ENCODE measurements around the gene CACNG5.

Gene CACNG5

GRCh38 chr17:66834919-66835454, at the start of gene CACNG5:
TSS of gene CACNG5 (plus strand) at chr17:66835117. CDS start at chr17:66877333, 42,216 bp downstream.
- DNase-seq, result no peak

- DNase-seq, result no peak
Measured at GRCh38 chr17:66786107-66786506, 48.8 kb upstream of the CACNG5 start.

- no peak for DNase-seq
Measured at GRCh38 chr17:66787914-66788313, 47.0 kb upstream of the CACNG5 start.

DNA sequence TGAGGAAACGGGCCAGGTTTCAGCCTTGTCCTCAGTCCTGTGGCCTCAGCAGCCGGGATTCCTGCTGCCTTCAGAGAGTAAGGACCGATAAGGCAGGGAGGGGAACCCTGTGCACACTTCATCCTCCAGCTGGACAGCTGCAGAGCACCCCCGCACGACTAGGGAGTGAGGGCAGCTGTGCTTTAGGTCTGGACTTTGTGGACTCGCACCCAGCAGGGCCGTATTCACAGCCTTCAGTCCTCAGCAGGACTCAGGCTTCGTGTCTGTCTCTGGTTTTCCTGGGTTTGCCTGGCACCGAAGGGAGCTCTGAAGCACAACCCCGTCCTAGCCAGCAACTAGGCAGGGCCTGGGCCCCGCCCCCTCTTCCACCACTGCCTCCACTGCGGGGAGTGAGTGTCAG, 45.8 kb upstream of the CACNG5 start:
- DNase-seq, result no peak

- no peak for DNase-seq
Measured at GRCh38 chr17:66789961-66790437, 44.9 kb upstream of the CACNG5 start.

DNA sequence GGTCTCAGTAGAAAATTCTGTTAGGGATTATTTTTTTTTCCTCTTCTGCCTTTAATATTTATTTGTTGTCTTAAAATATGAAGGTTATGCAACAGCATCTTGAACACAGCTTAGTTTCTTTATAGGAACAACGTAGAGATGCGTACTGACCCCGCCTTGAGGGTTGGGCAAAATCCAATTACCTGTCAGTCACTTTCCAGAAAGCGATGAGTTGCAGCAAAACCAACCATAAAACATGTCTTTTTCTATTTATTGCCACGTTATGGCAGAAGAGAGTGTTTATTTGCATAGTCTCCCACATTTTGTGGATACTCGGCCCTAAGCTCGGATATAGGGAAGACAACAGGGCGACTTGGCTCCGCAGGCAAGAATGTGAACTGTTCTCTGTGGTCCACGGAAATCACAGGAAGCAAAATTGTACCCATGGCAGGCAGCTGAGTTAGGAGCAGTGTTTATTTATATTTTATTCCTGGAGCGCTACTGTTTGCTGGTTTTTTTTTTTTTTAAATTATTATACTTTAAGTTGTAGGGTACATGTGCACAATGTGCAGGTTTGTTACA, 44.3 kb upstream of the CACNG5 start:
- DNase-seq, result no peak

- no peak for DNase-seq
Measured at GRCh38 chr17:66791347-66791746, 43.6 kb upstream of the CACNG5 start.

DNA sequence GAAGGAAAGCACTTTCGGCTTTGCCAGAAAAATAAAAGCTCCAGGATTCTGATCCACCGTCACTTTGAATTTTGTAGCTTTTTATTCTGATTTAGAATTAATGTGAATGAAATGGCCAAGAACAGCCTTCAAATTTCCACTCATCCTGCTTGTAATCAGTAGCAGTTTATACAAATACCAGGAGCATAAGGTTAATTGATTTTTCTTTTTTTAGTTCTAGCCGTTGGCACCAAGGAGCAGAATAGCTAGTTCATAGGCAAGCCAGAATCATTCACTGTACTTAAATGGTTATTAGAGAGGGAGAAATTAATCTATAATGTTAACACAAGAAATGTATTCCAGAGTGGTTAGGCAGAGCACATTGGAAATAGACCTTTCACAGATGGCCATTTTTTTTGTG, 41.1 kb upstream of the CACNG5 start:
- DNase-seq, result no peak

DNA sequence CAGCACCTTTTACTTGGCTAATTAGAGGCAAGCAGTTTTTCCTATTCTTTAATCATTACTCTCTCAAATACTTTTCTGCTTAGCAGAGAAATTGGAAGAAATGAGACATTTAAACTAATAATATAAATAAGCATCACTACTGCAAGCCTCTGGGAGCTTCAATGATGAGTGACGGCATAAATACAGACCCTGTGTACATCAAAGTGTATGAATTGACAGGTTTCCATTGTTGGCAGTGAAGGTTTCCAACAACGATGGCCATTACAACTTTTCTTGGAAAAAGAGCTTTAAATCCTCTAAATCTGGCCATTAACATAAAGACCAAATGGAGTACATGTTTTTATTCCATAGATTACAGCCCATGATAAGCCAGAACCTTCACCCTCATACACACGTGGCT, 39.4 kb upstream of the CACNG5 start:
- no peak for DNase-seq

DNA sequence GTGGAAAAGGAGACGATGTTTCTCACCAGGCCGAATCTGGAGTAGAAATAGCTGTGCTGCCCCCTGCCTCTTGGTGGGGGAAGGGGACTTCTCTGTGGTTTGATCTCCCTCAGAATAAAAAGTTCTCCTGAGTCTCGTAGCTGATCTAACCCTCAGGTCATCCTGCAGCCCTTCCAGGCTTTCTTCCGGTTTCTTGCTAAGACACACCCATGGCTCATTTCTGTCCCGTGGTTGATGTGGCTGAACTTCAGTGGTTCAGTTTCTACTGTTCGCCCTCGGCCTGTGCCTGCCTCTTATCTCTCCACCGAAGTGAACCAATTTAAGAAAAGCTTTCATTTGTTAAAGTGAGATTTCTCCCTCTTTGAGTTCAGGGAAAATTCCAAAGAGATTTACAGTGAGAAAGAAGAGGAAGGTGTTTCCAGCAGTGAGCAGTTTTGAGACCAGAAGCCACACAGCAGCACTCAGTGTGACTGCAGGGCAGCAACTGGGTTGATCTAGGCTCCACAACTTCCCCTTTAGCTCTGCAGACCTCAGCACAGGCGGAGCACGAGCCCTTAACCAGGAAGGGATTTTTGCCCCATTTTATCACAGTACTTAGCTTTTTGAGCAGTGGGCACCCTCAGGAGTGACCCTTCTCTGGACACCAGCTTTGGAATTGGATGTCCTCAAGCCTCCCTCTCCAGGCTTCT, 34.9 kb upstream of the CACNG5 start:
- DNase-seq, result no peak

- no peak for DNase-seq
Measured at GRCh38 chr17:66803474-66803951, 31.4 kb upstream of the CACNG5 start.

DNA sequence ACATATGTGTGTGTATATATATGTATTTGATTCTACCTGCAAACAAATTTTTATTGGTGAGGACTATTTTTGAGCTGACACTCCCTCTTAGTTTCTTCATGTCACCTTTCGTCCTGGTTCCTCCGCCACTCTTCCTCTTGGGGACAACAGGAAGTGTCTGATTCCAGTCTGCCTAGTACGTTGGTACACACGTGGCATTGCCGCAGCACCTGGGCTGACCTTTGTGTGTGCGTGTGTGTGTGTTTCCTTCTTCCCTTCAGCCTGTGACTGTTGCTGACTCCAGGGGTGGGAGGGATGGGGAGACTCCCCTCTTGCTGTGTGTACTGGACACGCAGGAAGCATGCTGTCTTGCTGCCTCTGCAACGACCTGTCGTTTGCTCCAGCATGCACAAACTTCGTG, 29.4 kb upstream of the CACNG5 start:
- no peak for DNase-seq

DNA sequence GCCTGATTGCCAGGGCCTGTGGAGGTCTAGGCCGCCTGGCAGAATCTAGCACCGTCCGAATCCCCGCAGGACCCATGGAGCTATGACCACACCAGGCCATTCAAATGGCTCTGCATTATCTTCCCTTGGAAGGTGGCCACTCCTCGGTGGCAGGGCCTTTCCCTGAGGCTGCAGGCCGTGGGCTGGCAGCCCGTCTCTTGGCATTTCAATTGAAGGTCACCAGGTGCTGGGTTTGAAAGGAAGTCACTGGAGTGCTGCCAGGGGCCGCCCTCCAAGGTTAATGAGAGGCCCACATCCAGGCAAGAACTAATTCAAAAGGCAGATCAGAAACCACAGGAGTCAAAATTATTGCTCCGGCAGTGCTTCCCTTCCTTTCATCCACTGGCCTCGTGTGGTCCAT, 27.7 kb upstream of the CACNG5 start:
- no peak for DNase-seq

DNA sequence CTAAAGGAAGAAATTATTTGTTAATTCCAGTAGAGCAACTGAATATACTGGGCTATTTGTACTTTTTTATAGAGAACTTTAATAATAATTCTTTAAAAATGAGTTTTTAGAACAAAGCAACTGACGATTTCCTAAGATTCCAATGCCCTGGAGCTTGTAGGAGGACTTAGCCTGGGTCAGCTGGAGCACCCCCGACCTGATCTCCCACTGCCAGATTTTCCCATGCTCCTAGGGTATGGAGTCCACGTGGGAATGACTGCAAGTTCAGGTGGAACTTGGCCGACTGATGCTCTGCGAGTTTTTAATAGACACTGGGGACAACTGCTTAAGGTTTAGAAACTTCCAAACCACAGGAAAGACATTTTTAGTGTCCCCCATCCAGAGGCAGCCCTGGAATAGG, 25.5 kb upstream of the CACNG5 start:
- DNase-seq, result no peak

DNA sequence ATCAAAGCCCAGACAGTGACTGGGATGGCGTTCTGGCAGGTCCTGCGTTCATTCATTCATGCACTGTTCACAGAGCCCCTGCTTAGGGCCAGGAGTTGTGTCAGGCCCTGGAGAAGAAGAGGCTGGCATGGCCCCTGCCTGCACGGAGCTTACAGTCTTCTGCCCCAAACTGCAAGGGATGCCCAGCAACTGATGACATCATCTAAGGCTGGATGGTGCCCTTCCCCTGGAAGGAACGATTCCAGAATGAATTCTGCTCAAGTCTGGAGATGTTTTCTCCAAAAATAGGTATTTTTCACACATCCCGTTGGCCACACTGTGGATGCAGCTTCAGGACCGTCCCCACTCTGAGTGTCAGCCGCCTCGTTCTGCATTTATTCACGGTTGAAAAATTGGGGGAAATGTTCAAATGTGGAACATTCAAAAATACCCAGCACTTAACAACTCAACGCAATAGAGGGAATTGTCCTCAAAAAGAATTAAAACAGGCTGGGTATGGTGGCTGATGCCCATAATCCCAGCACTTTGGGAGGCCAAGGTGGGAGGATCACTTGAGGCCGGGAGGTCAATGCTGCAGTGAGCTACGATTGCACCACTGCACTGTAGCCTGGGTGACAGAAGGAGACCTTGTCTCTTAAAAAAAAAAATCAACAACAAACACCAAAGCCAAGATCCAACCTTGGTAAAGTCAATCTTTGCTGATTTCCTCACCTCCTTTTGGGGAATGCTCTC, 23.8 kb upstream of the CACNG5 start:
- DNase-seq, result no peak

DNA sequence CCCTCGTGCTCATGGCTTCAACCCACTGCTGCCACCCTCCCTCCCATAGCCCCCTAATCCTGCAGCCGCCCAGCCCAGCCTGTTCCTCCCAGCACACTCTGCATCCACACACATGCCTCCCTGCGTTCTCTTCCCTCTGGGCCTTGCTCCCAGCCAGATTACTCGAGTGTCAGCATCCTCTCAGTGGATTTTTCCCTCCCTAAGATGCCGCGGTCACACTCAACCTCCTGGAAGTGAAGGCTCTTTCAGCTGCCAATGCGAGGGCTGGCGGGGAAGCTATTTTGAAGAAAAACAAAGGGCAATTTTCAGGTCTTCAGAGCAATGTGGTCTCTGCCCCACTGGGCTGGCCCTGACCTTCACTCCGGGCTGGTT, 23.2 kb upstream of the CACNG5 start:
- no peak for DNase-seq

GRCh38 chr17:66812571-66812970, 22.3 kb upstream of the CACNG5 start:
- DNase-seq, result no peak

DNA sequence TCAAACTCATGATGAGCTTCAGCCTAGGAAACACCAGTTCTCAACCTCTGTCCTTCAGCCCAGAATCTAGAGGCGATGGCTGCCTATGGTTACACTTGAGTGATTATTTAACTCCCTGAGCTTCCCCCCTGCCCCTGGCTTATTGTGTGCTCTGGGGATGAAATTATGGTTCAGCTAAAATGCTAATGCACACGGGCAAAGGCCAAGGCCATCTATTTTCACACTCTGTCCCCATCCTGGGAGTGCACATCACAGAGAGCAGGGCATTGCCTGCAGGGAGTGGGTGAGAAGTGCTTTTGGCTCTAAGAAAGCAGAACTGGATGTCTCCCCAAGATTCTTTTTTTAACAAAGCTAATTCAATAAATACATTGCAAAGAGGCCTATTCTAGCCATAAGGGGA, 21.6 kb upstream of the CACNG5 start:
- DNase-seq, result no peak

GRCh38 chr17:66814026-66814425, 20.9 kb upstream of the CACNG5 start:
- DNase-seq, result no peak

GRCh38 chr17:66814570-66814969, 20.3 kb upstream of the CACNG5 start:
- no peak for DNase-seq

- DNase-seq, result no peak
Measured at GRCh38 chr17:66817750-66818149, 17.2 kb upstream of the CACNG5 start.

DNA sequence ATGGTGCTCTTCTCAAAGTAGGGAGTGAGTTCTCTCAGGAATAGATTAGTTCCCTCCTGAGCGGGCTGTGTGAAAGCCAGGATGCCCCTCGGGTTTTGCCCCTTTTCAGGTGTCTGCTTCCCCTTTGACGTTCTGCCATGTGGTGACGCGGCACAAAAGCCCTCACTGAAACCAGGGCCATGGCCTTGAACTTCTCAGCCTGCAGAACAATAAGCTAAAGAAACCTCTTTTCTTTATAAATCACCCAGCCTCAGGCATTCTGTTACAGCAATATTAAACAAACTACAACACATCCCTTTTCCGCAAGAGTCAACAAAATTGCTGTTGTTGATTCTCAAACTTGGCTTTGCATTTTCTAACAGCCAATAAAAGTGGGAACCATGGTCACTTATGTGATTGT, 15.5 kb upstream of the CACNG5 start:
- no peak for DNase-seq

DNA sequence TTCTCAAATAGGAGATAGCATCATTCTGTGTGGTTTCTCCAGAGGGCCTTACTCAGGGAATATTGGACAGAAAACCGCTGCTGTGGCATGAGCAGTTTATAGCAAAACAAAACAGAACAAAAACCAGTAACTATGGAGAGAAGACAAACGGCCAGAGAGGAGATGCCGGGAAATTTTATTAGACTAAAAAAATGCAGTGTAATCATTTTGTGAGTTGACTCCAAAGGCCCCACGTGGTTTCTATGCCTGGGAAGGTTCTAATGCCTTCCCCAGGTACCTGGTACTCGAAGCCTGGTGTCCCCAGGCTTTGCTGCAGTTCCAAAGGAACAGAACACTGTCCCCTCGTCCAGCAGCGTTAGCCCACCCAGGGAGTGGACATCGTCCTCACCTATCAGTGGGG, 12.9 kb upstream of the CACNG5 start:
- DNase-seq, result no peak

DNA sequence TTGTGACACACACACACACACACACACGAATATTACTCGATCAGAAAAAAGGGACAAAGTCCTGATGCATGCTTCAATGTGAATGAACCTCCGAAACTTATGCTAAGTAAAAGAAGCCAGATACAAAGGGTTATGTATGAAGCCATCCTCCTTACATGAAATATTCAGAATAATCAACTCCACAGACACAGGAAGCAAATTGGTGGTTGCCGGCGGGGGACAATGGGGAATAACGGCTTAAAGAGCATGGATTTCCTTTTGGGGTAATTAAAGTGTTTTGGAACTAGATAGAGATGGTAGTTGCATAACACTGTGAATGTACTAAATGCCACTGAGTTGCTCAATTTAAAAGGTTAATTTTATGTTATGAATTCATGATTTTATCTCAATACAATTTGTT, 8.1 kb upstream of the CACNG5 start:
- DNase-seq, result no peak
